Heart right ventricle (tissue), 16 donors: ENCODE data around the gene RNF41. TPM values are rescaled to one million over a fixed set of nuclear protein-coding genes. Genes with fewer than 3 reads are reported as not detected.
A peak's percentile ranks its signal among the peaks of the same experiment; 100 is the strongest.

Experiments
- ATAC-seq, 8 donors: fragments of 200-7000 bp; cut with Tn5 transposase; one replicate each; pipeline ENCODE4 v1.9.1; 2020; ENCODE audit warnings: mild to moderate bottlenecking in 8 of 8, moderate library complexity in 8 of 8, moderate number of reproducible peaks in 1 of 8
- DNase-seq, 2 donors: peaks; one replicate each; pipeline ENCODE4 v3.0.0-alpha.2; 2020
- H3K27ac ChIP-seq, 10 donors: fragments of 200-600 bp; sonication (generic) in 2 of 10; one replicate each; pipeline versions ENCODE4 v1.5.0 to v1.8.0; 2020 to 2022; ENCODE audit warnings: mild to moderate bottlenecking in 3 of 10
- H3K27me3 ChIP-seq, 7 donors: fragments of 200-600 bp; one replicate each; pipeline ENCODE4 v1.8.0; 2021 to 2022; ENCODE audit warnings: mild to moderate bottlenecking in 2 of 7
- H3K36me3 ChIP-seq, 9 donors: fragments of 200-600 bp; sonication (generic) in 1 of 9; one replicate each; pipeline versions ENCODE4 v1.5.0 to v1.8.0; 2020 to 2022; ENCODE audit warnings: mild to moderate bottlenecking in 2 of 9
- H3K4me1 ChIP-seq, 9 donors: fragments of 200-600 bp; sonication (generic) in 1 of 9; one replicate each; pipeline versions ENCODE4 v1.5.0 to v1.8.0; 2020 to 2022; ENCODE audit warnings: mild to moderate bottlenecking in 4 of 9
- H3K4me3 ChIP-seq, 10 donors: fragments of 200-600 bp; sonication (generic) in 2 of 10; one replicate each; pipeline versions ENCODE4 v1.5.0 to v1.8.0; 2020 to 2022; ENCODE audit warnings: mild to moderate bottlenecking in 7 of 10, moderate library complexity in 2 of 10
- H3K9me3 ChIP-seq, 11 donors: fragments of 200-600 bp in 10 of 11; sonication (generic) in 2 of 11; one replicate each; pipeline versions ENCODE4 v1.5.0 to v1.8.0; 2013 to 2022; ENCODE audit warnings: mild to moderate bottlenecking in 2 of 11, control low read depth in 1 of 11, moderate library complexity in 1 of 11
- WGBS, 2 donors: extraction: QIAGEN DNeasy Blood & Tissue Kit; methylation state at CpG; one replicate each; pipeline ENCODE4 v1.1.7; 2013; ENCODE audit warnings: inconsistent platforms in 1 of 2; 5-methylcytosine and 5-hydroxymethylcytosine counted together
- intact Hi-C, 10 donors: fragments of 100-400 bp; cut with DNase I; formaldehyde crosslinking; loops; one replicate each; pipeline versions ENCODE4 v1.11.1 to v1.14.2; 2022
- polyA plus RNA-seq, 2 donors: library from polyadenylated mRNA; stranded (reverse); fragments of 200-250 nt; gene quantifications; one replicate each; pipeline ENCODE4 v1.2.3, GENCODE V29; 2013
- total RNA-seq, 10 donors: library from RNA; stranded (reverse); fragmentation: NEBNext Ultra II Directional in 3 of 10; extraction: Animal tissue kit (Norgen Biotek cat#: 25700) in 3 of 10; gene quantifications; one replicate each; pipeline versions ENCODE4 v1.2.1 to v1.2.4, GENCODE V29; 2021 to 2023
- TF ChIP-seq, protein P1 (sequence below), 9 donors: fragments of 200-600 bp; sonication (generic) in 2 of 9; IDR thresholded peaks; one replicate each; pipeline versions ENCODE4 v1.5.0 to v1.8.0; 2021 to 2022; ENCODE audit warnings: antibody characterized with exemption in 9 of 9, mild to moderate bottlenecking in 5 of 9, moderate library complexity in 1 of 9
- donor health status: Arrhythmogenic right ventricular cardiomyopathy.
- donor health status: ischemic (EF 13 %, LVEDD 7.1; RV severe dilation, severe dysfunction).
- donor health status: healthy with polysubstance abuse.
- donor health status: DM: no; HTN: yes; CAD: no.
- donor health status: DM: no; HTN: no; CAD: no.
- donor health status: ischemic (EF 25% LVEDD 6.9; RV normal size, moderate dysfunction).
- donor health status: ischemic (EF 25% LVEDD 5.7; RV mildly dilated, moderate dysfunction).
- donor health status: healthy.
- donor health status: DM: yes; HTN: yes; CAD: no.
- donor health status: Ischemic cardiomyopathy.
- donor health status: ischemic (EF 35%, LVEDD 5.7; RV mildly dilated, moderate dysfunction).
- donor health status: nonischemic (EF 11% LVEDD 7.7; RV severe dilation, severe dysfunction).
- donor health status: DM: yes; HTN: yes; CAD: no.
- donor health status: PGD.
- donor health status: ischemic (EF 29% LVEDD 5.4; RV normal size, mild dysfunction).
- donor health status: nonischemic (EF 23%, LVEDD 6.1; RV moderate dilation, normal function).

RNF41 gene
- total and polyA plus RNA-seq, 12 donors, result 7.0 to 66.3 (median 46.2) TPM

DNA sequence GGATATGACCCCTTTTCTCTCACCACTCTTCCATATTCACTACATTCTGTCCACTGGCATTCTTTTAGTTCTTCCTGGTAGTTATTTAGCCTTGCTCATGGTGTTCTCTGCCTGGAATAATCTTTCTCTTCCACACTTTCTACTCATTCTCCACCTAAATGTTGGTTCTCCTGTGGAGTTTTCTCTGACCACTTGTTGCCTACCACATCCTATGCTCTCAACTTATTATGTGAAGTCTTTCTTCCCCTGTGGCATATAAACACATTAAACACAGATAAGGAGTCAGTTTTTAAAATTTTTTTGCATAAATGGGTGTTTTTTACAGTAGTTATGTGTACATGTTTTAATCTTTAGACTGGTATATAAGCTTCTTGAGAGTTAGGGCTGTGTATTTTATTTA is 29.1 kb downstream of the RNF41 start:
- no peak for ATAC-seq
- Histone ChIP-seq H3K4me1 (peaks cover 6 to 30% (median 20%) of the 10 kb centered on the region in 9 donors), H3K27me3 (no peaks in the 10 kb centered on the region), H3K9me3 (no peaks in the 10 kb centered on the region), H3K4me3 (no peak overlapping the region), H3K36me3 (no peaks in the 10 kb centered on the region), H3K27ac (no peak overlapping the region)
- TF ChIP-seq, protein P1, sequence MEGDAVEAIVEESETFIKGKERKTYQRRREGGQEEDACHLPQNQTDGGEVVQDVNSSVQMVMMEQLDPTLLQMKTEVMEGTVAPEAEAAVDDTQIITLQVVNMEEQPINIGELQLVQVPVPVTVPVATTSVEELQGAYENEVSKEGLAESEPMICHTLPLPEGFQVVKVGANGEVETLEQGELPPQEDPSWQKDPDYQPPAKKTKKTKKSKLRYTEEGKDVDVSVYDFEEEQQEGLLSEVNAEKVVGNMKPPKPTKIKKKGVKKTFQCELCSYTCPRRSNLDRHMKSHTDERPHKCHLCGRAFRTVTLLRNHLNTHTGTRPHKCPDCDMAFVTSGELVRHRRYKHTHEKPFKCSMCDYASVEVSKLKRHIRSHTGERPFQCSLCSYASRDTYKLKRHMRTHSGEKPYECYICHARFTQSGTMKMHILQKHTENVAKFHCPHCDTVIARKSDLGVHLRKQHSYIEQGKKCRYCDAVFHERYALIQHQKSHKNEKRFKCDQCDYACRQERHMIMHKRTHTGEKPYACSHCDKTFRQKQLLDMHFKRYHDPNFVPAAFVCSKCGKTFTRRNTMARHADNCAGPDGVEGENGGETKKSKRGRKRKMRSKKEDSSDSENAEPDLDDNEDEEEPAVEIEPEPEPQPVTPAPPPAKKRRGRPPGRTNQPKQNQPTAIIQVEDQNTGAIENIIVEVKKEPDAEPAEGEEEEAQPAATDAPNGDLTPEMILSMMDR (IDR thresholded peaks at IDR 0.05), result no peak
- no peak for DNase-seq
- intact Hi-C loops, result loop anchor here in 5 of 10 donors (2.0 to 10.0 kb wide), 4 partner anchors 32 to 275 kb away; partner anchors contain the start of genes SPRYD4 (in 2 of the 5) and NABP2 (in 1 of the 5)

DNA sequence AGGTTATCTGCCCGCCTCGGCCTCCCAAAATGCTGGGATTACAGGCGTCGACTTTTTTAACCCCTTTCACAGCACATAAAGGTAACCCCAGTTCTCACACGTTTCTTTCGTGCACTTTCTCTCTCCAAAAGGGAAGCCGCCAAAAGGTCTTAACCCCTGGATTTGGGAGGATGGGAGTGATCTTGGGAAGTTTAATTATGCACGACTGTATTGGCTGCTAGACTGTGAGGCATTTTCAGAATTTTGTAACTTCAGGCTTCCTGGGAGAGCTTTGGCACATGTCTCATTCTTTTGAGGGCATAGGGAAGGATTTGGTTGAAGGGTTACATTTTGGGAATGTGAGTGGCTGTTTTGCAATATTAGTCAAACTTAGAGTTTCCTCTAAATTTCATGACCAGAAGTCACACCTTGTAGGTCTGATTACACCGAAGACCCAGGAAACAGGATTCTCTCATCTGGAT is 31.0 kb downstream of the RNF41 start:
- ATAC-seq, result no peak
- Histone ChIP-seq H3K27me3 (no peaks in the 10 kb centered on the region), H3K36me3 (peaks cover 0 to 16% (median 3%) of the 10 kb centered on the region in 9 donors), H3K4me1 (peaks cover 6 to 39% (median 27%) of the 10 kb centered on the region in 9 donors), H3K4me3 (peak overlapping the region; percentile 48 to 92 (median 86)), H3K27ac (peak overlapping the region in 9 of 10 donors; percentile 83 to 95 (median 92)), H3K9me3 (no peaks in the 10 kb centered on the region)
- WGBS, 2 donors, result 26% methylated on average over 9 of the region's 9 CpGs
- intact Hi-C loops, result loop anchor here in 3 of 10 donors (2.0 to 10.0 kb wide), 4 partner anchors 34 to 277 kb away; partner anchors contain the start of genes SPRYD4 (in 2 of the 3) and NABP2 (in 1 of the 3)
- DNase-seq, result no peak
- TF ChIP-seq, protein P1 (IDR thresholded peaks at IDR 0.05), result no peak

DNA sequence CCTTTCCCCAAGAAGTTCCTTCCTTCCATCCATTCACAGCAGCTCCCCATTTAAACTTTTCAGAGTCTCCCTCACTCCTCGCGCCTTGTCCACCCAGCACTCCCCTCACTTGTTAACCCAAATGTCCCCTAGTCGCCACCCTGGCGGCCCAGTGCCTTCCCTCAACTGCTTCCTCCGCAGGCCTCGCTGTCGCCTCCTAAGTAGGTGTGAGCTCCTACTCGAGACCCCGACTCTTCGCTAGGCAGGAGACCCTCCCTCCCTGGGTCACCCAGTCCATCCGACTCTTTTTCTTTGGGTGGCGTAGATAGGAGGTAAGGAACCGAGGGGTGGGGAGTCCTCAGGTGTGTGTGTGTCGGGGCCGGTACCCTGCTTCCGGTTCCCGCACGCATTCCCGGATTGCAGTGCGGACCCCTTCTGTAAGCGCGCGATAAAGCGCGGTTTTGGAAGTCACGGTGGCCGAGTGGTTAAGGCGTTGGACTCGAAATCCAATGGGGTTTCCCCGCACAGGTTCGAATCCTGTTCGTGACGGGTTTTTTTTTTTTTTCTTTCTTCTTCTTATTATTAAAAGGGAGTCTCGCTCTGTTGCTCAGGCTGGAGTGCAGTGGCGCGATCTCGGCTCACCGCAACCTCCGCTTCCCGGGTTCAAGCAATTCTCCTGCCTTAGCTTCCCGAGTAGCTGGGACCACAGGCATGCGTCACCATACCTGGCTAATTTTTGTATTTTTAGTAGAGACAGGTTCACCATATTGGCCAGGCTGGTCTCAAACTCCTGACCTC is 31.6 kb downstream of the RNF41 start:
- 1 to 2% methylated on average over 42 of the region's 42 CpGs for WGBS, 2 donors

More for the DNA sequence above, 31.6 kb downstream of the RNF41 start:
- peak; percentile 36 to 83 (median 69) for ATAC-seq
- peak overlapping the region; percentile 48 to 92 (median 86) for H3K4me3 ChIP-seq
- intact Hi-C loops, result loop anchor here (1.0 to 10.0 kb wide), 15 partner anchors 29 to 277 kb away; partner anchors contain the start of genes ESYT1 (in 2 of the 10), NABP2 (in 2 of the 10), SPRYD4 (in 2 of the 10) and ZC3H10 (in 2 of the 10)
- H3K27me3 ChIP-seq, result no peaks in the 10 kb centered on the region
- peak overlapping the region; percentile 78 to 95 (median 92) for H3K27ac ChIP-seq
- TF ChIP-seq, protein P1 (IDR thresholded peaks at IDR 0.05), result no peak
- peaks cover 6 to 39% (median 27%) of the 10 kb centered on the region in 9 donors for H3K4me1 ChIP-seq
- peak; percentile 74 to 81 for DNase-seq
- peaks cover 0 to 22% (median 9%) of the 10 kb centered on the region in 9 donors for H3K36me3 ChIP-seq
- no peaks in the 10 kb centered on the region for H3K9me3 ChIP-seq
